A673 (cell line): ENCODE results near the gene BRCC3.

Source experiments
- EZH2 ChIP-seq: fragments of 200-600 bp; sonication (generic); IDR thresholded peaks from 2 replicates; pipeline ENCODE4 v1.6.1; 2017; ENCODE audit warnings: borderline replicate concordance, low read depth, mild to moderate bottlenecking, mixed read lengths, antibody characterized with exemption, low read length; ENCODE audit not compliant: poor library complexity, severe bottlenecking
- TF ChIP-seq, protein P1 (sequence below): fragments of 300-800, 200-600 bp; sonication (generic); conservative IDR thresholded peaks from 2 replicates; pipeline ENCODE4 v1.5.1; 2017; ENCODE audit warnings: low read depth, mild to moderate bottlenecking, antibody characterized with exemption, low read length, moderate library complexity, mixed read lengths

DNA sequence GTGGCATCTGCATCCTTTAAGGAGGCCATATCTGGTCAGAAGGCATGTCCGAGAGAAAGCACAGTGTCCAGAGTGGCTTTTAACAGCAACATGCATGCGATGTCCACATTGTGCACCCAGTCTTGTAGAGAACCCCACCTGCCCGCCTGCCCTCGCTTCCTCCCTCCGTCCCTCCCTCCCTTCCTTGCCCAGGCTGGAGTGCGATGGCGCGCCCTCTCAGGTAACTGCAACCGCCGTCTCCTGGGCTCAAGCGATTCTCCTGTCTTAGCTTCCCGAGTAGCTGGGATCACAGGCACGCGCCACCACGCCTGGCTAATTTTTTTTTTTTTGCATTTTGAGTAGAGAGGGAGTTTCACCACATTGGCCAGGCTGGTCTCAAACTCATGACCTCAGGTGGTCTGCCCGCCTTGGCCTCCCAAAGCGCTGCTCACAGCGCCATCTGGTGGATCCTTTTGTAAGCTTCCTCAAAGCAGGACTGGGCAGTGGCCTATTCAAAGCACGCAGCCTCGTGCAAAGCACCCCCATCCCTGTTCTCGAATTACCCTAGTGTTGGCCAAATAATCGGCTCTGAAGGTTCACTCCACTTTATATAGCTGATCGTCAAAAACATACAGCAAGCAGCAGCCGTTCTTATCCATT lies 15.0 kb downstream of the BRCC3 start:
- TF ChIP-seq, protein P1, sequence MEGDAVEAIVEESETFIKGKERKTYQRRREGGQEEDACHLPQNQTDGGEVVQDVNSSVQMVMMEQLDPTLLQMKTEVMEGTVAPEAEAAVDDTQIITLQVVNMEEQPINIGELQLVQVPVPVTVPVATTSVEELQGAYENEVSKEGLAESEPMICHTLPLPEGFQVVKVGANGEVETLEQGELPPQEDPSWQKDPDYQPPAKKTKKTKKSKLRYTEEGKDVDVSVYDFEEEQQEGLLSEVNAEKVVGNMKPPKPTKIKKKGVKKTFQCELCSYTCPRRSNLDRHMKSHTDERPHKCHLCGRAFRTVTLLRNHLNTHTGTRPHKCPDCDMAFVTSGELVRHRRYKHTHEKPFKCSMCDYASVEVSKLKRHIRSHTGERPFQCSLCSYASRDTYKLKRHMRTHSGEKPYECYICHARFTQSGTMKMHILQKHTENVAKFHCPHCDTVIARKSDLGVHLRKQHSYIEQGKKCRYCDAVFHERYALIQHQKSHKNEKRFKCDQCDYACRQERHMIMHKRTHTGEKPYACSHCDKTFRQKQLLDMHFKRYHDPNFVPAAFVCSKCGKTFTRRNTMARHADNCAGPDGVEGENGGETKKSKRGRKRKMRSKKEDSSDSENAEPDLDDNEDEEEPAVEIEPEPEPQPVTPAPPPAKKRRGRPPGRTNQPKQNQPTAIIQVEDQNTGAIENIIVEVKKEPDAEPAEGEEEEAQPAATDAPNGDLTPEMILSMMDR = peak; percentile 67
- no peak for TF ChIP-seq EZH2
